Stimulated activated naive CD8-positive, alpha-beta T cell treated with anti-CD3 and anti-CD28 coated beads, Interleukin-15, Interleukin-2, amounts not matched to agents 100 ng/mL and 50 ng/mL, for 24 hours (primary cell): ENCODE measurements around the gene PCCA.
"Not testable (repeated sequence)": the region's sequence is repeated elsewhere in the genome, so short reads cannot be mapped to it uniquely, and the experiment has no call there.

Experiments used
- H3K27ac Mint-ChIP-seq: one replicate; pipeline ENCODE4 v1.8.0; 2021; ENCODE audit warnings: mild to moderate bottlenecking, mixed read lengths
- H3K27me3 Mint-ChIP-seq: one replicate; pipeline ENCODE4 v1.8.0; 2021; ENCODE audit warnings: mixed read lengths
- H3K36me3 Mint-ChIP-seq: one replicate; pipeline ENCODE4 v1.8.0; 2021; ENCODE audit warnings: low read depth, mixed read lengths
- H3K4me1 Mint-ChIP-seq: one replicate; pipeline ENCODE4 v1.8.0; 2021; ENCODE audit warnings: low read depth, mixed read lengths
- H3K4me3 Mint-ChIP-seq: one replicate; pipeline ENCODE4 v1.8.0; 2021; ENCODE audit warnings: mild to moderate bottlenecking, mixed read lengths
- H3K9me3 Mint-ChIP-seq: one replicate; pipeline ENCODE4 v1.8.0; 2021; ENCODE audit warnings: mixed read lengths

PCCA gene

GRCh38 chr13:100213576-100213975 is 124.7 kb downstream of the PCCA start:
- H3K9me3 Mint-ChIP-seq: peaks cover 6% of the 10 kb centered on the region
- H3K4me1 Mint-ChIP-seq: peaks cover 16% of the 10 kb centered on the region
- no peaks in the 10 kb centered on the region for H3K27me3 Mint-ChIP-seq
- H3K36me3 Mint-ChIP-seq: peaks cover 18% of the 10 kb centered on the region
- H3K27ac Mint-ChIP-seq: no peak overlapping the region
- no peak overlapping the region for H3K4me3 Mint-ChIP-seq

DNA sequence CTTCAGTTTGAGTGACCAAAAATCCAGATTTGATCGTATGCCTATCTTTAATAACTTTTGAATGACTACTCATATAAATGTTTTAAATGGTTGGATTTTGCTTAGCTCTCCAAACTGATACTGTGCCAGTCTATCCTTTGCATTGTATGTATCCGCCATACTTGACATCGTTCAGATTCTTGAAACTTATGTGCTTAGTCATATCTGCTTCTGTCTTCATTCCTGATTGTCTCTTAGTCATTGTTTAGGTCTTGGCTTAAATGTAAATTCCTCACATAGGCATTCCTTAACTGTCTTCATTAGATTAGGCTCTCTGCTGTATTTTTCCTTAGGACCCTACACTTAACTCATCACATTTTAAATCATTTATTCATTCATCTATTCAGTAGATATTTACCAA is 126.0 kb downstream of the PCCA start:
- Mint-ChIP-seq H3K27ac (no peak overlapping the region), H3K4me3 (no peak overlapping the region)

DNA sequence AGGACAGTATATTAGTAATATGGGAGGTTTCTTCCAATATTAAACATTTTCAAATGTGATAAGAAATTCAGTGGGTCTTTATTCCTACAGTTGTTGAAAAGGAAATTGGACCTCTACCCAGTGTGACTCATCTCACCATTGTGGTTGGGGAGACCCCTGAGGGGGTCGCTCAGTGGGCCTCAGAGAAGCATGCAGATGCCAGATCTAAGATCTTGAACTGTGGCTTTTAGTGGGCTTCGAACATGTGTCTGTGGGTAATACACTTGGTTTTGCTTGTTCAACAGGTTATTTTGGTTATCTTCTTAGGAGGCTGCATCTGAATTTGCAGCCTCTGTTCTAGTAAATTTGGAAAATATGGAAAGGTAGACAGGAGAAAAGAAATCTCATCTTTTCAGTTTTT is 132.3 kb downstream of the PCCA start:
- Mint-ChIP-seq H3K9me3 (no peaks in the 10 kb centered on the region), H3K36me3 (peaks cover 7% of the 10 kb centered on the region), H3K4me1 (no peaks in the 10 kb centered on the region)

More for the DNA sequence above, 126.0 kb downstream of the PCCA start:
- H3K9me3 Mint-ChIP-seq: peaks cover 6% of the 10 kb centered on the region
- peaks cover 18% of the 10 kb centered on the region for H3K36me3 Mint-ChIP-seq
- H3K4me1 Mint-ChIP-seq: peaks cover 16% of the 10 kb centered on the region
- no peaks in the 10 kb centered on the region for H3K27me3 Mint-ChIP-seq

GRCh38 chr13:100223966-100224530 is 135.2 kb downstream of the PCCA start:
- not testable (repeated sequence) for H3K27ac Mint-ChIP-seq, H3K4me3 Mint-ChIP-seq, H3K9me3 Mint-ChIP-seq, H3K27me3 Mint-ChIP-seq, H3K36me3 Mint-ChIP-seq, H3K4me1 Mint-ChIP-seq

More for the DNA sequence above, 132.3 kb downstream of the PCCA start:
- Mint-ChIP-seq H3K4me3 (no peak overlapping the region), H3K27me3 (no peaks in the 10 kb centered on the region), H3K27ac (no peak overlapping the region)

DNA sequence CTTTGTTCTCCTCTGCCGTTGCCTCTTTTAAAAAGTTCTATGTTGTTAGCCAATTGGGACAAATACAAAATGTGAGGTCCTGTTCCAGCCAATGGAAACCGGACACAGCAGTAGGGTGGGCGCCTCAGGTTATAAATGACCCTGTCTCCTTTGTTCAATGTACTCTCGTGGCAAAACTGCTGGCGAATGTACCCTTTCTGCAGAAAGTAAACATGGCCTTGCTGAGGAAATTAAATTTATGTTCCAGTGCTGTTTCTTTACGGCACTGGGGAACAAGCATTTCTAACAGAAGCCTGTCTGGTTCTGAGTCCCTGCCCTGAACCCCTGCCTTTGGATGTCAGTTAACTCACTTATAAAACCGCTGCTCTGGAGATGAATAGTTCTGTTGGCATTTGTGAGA is 140.7 kb downstream of the PCCA start:
- H3K27me3 Mint-ChIP-seq: no peaks in the 10 kb centered on the region
- no peaks in the 10 kb centered on the region for H3K36me3 Mint-ChIP-seq
- no peaks in the 10 kb centered on the region for H3K9me3 Mint-ChIP-seq
- H3K4me3 Mint-ChIP-seq: no peak overlapping the region
- no peak overlapping the region for H3K27ac Mint-ChIP-seq
- H3K4me1 Mint-ChIP-seq: no peaks in the 10 kb centered on the region

DNA sequence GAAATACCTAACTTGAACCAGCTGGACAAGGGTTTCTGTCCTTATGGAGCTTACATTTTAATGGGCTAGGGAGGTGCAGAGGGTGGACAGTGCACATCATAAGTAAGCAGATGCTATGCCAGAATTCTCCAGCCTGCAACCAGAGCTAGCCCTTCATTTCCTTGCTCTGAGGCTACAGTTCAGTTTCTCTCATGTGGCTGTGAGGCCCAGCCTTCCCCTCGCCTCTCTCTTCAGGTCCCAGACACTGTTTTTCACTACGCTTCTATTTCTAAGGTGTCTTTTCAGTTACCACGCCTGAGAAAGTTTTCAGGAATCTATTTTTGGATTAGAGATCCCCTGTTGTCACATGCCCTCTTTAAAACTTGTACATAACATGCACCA is 141.9 kb downstream of the PCCA start:
- no peak overlapping the region for H3K27ac Mint-ChIP-seq
- H3K36me3 Mint-ChIP-seq: no peaks in the 10 kb centered on the region
- no peaks in the 10 kb centered on the region for H3K9me3 Mint-ChIP-seq
- H3K4me3 Mint-ChIP-seq: no peak overlapping the region
- no peaks in the 10 kb centered on the region for H3K27me3 Mint-ChIP-seq
- no peaks in the 10 kb centered on the region for H3K4me1 Mint-ChIP-seq

GRCh38 chr13:100231176-100231575 is 142.3 kb downstream of the PCCA start:
- no peaks in the 10 kb centered on the region for H3K27me3 Mint-ChIP-seq
- H3K4me3 Mint-ChIP-seq: no peak overlapping the region
- H3K4me1 Mint-ChIP-seq: no peaks in the 10 kb centered on the region
- H3K27ac Mint-ChIP-seq: no peak overlapping the region
- H3K36me3 Mint-ChIP-seq: no peaks in the 10 kb centered on the region
- H3K9me3 Mint-ChIP-seq: no peaks in the 10 kb centered on the region

GRCh38 chr13:100234006-100234405 is 145.1 kb downstream of the PCCA start:
- no peaks in the 10 kb centered on the region for H3K9me3 Mint-ChIP-seq
- no peak overlapping the region for H3K4me3 Mint-ChIP-seq
- H3K4me1 Mint-ChIP-seq: no peaks in the 10 kb centered on the region
- H3K27me3 Mint-ChIP-seq: no peaks in the 10 kb centered on the region
- no peak overlapping the region for H3K27ac Mint-ChIP-seq
- no peaks in the 10 kb centered on the region for H3K36me3 Mint-ChIP-seq

- H3K4me3 Mint-ChIP-seq: no peak overlapping the region
- H3K27me3 Mint-ChIP-seq: no peaks in the 10 kb centered on the region
- H3K36me3 Mint-ChIP-seq: no peaks in the 10 kb centered on the region
- no peaks in the 10 kb centered on the region for H3K4me1 Mint-ChIP-seq
- H3K9me3 Mint-ChIP-seq: no peaks in the 10 kb centered on the region
- no peak overlapping the region for H3K27ac Mint-ChIP-seq
Observed at GRCh38 chr13:100234524-100235136, 145.7 kb downstream of the PCCA start.

GRCh38 chr13:100235311-100235901 is 146.5 kb downstream of the PCCA start:
- no peak overlapping the region for H3K27ac Mint-ChIP-seq
- H3K4me3 Mint-ChIP-seq: no peak overlapping the region
- H3K27me3 Mint-ChIP-seq: no peaks in the 10 kb centered on the region
- no peaks in the 10 kb centered on the region for H3K4me1 Mint-ChIP-seq
- no peaks in the 10 kb centered on the region for H3K9me3 Mint-ChIP-seq
- no peaks in the 10 kb centered on the region for H3K36me3 Mint-ChIP-seq

GRCh38 chr13:100240109-100240779 is 151.4 kb downstream of the PCCA start:
- no peaks in the 10 kb centered on the region for H3K36me3 Mint-ChIP-seq
- no peak overlapping the region for H3K4me3 Mint-ChIP-seq
- no peak overlapping the region for H3K27ac Mint-ChIP-seq
- no peaks in the 10 kb centered on the region for H3K4me1 Mint-ChIP-seq
- H3K27me3 Mint-ChIP-seq: no peaks in the 10 kb centered on the region
- H3K9me3 Mint-ChIP-seq: no peaks in the 10 kb centered on the region

- H3K27ac Mint-ChIP-seq: no peak overlapping the region
- no peaks in the 10 kb centered on the region for H3K27me3 Mint-ChIP-seq
- H3K4me3 Mint-ChIP-seq: no peak overlapping the region
- H3K36me3 Mint-ChIP-seq: peaks cover 13% of the 10 kb centered on the region
- peaks cover 12% of the 10 kb centered on the region for H3K9me3 Mint-ChIP-seq
- H3K4me1 Mint-ChIP-seq: no peaks in the 10 kb centered on the region
Observed at GRCh38 chr13:100244431-100244830, 155.5 kb downstream of the PCCA start.

GRCh38 chr13:100245104-100245503 is 156.2 kb downstream of the PCCA start:
- H3K27ac Mint-ChIP-seq: no peak overlapping the region
- no peak overlapping the region for H3K4me3 Mint-ChIP-seq

DNA sequence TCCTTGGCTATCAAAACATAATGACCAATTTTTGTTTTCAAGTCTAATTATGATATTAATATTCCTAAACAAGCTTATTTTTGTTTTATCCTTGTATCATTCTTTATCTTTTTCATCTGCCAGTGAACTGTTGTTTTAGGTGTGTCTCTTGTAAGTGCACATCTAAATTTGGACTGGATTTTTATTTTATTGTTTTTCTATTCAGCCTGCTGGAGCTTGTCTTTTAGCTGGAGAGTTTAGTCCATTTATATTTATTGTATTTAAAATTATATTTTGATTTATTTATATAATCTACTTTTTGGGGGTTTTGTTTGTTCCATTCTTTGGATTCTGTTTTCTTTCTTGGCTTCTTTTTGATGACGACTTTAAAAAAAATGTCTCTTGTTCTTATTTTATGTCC is 159.0 kb downstream of the PCCA start:
- Mint-ChIP-seq H3K4me1 (no peaks in the 10 kb centered on the region), H3K27ac (no peak overlapping the region), H3K9me3 (peaks cover 13% of the 10 kb centered on the region), H3K36me3 (peaks cover 15% of the 10 kb centered on the region), H3K4me3 (no peak overlapping the region), H3K27me3 (no peaks in the 10 kb centered on the region)

More at GRCh38 chr13:100245104-100245503, 156.2 kb downstream of the PCCA start:
- peaks cover 15% of the 10 kb centered on the region for H3K36me3 Mint-ChIP-seq
- no peaks in the 10 kb centered on the region for H3K27me3 Mint-ChIP-seq
- peaks cover 13% of the 10 kb centered on the region for H3K9me3 Mint-ChIP-seq
- no peaks in the 10 kb centered on the region for H3K4me1 Mint-ChIP-seq

DNA sequence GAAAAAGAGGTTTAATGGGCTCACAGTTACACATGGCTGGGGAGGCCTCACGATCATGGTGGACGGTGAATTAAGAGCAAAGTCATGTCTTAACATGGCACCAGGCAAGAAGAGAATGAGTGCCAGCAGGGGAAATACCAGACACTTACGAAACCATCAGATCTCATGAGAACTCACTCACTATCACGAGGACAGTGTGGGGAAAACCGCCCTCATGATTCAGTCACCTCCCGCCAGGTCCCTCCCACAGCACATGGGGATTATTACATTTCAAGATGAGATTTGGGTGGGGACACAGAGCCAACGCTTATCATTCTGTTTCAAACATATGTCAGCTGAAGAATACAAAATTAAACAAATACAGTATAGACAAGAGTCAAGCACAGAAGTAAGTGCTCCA is 165.1 kb downstream of the PCCA start:
- Mint-ChIP-seq H3K4me3 (no peak overlapping the region), H3K27me3 (no peaks in the 10 kb centered on the region), H3K27ac (no peak overlapping the region), H3K36me3 (peaks cover 5% of the 10 kb centered on the region), H3K4me1 (no peaks in the 10 kb centered on the region), H3K9me3 (peaks cover 10% of the 10 kb centered on the region)
